NCI-H2171 treated with DMSO at 0.1 percent for 48 hours (cell line): ENCODE data around the gene PCNX3.

ENCODE experiments used
- DNase-seq: peaks from one replicate; lab custom pipeline; 2025; lab: John Stamatoyannopoulos, UW

PCNX3 gene

DNA sequence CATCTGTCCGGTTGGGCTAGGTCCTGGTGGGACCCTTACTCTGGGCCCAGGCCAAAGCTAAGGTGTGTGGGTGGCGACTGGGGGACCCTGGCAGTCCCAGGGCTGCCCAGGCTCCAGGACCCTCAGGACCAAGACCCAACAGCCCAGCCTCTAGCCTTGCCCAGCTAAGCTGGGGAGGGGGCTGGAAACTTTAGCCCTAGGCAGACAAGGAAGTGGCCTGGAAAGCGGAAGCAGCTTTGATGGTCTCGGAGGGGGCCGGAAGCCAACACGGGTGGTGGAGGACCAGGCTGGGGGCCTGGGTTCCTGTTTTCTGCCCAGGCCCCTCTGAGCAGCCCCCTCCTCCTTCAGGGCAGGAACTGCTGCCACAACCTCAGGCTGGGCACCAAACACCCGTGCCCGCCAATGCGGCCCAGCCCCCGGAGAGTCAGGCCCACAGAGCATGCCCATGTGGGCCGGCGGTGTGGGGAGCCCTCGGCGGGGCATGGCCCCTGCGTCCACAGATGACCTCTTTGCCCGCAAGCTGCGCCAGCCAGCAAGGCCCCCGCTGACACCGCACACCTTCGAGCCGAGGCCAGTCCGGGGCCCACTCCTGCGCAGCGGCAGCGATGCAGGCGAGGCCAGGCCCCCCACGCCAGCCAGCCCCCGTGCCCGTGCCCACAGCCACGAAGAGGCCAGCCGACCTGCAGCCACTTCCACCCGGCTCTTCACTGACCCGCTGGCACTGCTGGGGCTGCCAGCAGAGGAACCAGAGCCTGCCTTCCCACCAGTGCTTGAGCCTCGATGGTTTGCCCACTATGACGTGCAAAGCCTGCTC lies 25.1 kb downstream of the PCNX3 start:
- DNase-seq: no peak

- DNase-seq: no peak
Observed at GRCh38 chr11:65641297-65642013, 25.9 kb downstream of the PCNX3 start.

DNA sequence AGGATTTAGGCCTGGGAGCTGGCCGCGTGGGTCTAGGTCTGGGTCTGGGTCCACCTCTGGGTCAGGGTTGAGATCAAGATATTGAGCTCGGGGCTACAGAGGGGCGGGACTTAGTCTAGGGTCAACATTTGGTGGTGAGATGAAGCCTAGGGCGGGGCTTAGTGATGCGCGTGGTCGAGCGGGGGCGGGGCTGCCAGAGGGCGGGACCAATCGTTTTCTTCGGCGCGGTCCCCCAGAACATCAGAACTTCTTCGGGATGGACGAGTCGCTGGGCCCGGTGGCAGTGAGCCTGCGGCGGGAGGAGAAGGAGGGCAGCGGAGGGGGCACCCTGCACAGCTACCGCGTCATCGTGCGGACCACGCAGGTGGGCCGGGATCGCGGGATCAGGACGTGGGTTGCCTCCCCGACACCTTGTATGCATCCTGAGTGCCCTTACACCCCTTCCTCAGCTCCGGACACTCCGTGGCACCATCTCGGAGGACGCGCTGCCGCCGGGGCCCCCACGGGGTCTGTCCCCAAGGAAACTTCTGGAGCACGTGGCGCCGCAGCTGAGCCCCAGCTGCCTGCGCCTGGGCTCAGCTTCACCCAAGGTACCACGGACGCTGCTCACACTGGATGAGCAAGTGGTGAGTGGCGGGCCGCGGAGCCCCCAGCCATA lies 26.6 kb downstream of the PCNX3 start:
- DNase-seq: no peak

- DNase-seq: no peak
Observed at GRCh38 chr11:65643971-65644370, 28.4 kb downstream of the PCNX3 start.

- DNase-seq: no peak
Observed at GRCh38 chr11:65644837-65645236, 29.3 kb downstream of the PCNX3 start.

DNA sequence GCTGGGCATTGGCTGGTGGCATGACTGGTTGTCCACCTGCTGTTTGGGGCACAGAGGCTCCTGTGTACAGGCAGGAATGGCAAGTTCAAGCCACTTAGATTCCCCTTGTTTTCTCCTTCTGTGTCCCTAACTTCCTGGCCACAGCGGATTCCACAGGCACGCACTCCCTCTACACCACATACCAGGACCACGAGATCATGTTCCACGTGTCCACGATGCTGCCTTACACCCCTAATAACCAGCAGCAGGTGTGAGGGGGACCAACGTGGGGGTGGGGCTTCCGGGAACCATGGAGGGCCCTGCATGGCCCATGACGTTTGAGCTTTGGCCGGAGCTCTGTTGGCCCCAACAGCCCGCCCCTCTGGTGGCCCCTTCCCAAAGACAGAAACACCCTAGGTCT lies 30.1 kb downstream of the PCNX3 start:
- no peak for DNase-seq

DNA sequence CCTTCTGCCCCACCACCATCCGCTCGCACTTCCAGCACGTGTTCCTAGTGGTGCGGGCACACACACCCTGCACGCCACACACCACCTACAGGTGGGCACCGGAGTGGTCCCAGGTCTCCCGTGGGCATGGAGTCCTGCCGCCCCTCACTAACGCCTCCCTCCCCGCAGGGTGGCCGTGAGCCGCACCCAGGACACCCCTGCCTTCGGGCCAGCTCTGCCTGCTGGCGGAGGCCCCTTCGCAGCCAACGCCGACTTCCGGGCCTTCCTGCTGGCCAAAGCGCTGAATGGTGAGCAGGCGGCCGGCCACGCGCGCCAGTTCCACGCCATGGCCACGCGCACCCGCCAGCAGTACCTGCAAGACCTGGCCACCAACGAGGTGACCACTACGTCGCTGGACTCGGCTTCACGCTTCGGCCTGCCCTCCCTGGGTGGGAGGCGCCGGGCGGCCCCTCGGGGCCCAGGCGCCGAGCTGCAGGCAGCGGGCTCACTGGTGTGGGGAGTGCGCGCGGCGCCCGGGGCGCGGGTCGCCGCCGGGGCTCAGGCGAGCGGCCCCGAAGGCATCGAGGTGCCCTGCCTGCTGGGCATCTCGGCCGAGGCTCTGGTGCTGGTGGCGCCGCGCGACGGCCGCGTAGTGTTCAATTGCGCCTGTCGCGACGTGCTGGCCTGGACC lies 30.8 kb downstream of the PCNX3 start:
- no peak for DNase-seq

DNA sequence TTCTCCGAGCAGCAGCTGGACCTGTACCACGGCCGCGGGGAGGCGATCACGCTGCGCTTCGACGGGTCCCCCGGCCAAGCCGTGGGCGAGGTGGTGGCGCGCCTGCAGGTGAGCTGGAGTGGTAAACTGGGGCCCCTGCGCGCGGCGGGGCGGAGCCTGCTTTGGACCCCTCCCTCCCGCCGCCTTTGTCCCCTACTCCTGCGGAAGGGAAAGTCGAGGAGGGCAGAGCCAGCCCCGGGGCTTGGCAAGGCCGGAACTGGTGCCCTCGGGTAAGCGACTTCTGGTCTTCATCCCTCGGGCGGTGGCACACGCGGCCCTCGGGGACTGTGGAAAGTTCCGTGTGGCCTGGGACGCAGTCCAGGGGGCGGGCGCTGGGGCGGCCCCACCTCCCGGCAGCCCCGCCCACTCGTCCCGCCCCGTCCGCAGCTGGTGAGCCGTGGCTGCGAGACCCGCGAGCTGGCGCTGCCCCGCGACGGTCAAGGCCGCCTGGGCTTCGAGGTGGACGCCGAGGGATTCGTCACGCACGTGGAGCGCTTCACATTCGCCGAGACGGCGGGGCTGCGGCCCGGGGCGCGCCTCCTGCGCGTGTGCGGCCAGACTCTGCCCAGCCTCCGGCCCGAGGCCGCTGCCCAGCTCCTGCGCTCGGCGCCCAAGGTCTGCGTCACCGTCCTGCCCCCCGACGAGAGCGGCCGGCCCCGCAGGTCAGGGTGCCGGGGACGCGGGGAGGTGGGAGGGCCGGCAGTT lies 31.6 kb downstream of the PCNX3 start:
- DNase-seq: no peak

GRCh38 chr11:65648997-65649493 lies 33.5 kb downstream of the PCNX3 start:
- no peak for DNase-seq

DNA sequence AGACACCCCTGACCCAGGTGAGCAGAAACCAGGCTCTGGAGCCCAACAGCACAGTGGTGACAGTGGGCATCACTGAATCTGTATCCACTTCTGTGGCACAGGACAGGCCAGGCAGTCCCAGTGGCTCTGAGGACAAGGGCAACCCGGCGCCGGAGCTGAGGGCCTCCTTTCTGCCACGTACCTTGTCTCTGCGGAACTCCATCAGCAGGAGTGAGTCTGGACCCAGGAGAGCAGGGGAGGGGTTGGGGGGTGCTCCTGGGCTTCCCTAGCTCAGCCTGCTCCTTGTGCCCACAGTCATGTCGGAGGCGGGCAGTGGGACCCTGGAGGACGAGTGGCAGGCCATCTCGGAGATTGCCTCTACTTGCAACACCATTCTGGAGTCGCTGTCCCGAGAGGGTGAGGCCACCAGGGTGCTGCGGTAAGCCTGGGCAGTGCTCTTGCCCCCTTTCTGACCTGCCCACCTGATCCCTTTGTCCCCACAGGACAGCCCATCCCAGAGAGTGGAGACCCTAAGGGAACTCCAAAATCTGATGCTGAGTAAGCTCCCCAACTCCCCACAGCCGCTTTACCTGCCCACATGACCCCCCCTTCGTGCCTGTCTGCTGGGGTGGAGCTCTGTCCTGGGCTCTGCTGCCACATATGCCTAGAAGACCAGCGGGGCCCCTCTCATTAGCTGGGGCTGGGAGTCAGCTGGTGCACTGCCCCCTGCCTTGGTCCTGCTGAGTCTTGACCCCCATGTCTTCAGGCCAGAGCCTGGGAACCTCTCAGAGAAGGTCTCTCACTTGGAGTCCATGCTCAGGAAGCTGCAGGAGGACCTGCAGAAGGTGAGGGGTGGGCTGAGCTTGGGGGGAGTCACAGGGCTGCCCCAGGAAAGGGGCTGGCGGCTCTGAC lies 34.3 kb downstream of the PCNX3 start:
- DNase-seq: no peak

DNA sequence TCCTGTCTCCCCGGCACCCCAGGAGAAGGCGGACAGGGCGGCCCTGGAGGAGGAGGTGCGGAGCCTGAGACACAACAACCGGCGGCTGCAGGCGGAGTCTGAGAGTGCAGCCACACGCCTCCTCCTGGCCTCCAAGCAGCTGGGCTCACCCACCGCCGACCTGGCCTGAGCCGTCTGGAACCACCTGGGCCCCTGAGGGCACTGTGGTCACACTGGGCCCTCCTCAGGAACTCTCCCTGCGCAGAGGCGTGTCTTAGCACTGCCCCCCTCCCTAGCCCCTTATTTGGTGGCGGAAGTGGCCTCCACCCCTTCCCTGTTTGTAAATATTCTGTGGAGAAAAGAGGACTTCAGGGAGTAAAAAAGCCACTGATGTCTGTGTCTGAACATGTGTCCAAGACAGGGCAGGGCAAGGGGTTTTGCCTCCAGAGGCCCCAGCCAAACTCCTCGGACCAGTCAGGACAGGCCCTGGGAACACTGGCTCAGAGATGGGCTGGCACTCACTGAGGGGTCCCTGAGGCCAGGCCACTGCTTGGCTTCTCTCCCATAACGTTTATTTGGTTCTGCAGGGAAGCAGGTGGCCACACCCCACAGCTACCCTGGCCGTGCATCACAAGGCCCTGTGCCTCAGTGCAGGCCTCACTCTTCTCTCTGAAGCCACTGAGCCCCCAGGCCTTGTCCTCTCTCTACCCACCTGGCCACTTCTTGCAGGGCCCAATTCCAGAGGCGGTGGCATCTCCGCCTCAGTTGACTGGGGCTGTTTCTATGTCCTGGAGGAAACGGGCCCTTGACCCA lies 35.2 kb downstream of the PCNX3 start:
- no peak for DNase-seq

DNA sequence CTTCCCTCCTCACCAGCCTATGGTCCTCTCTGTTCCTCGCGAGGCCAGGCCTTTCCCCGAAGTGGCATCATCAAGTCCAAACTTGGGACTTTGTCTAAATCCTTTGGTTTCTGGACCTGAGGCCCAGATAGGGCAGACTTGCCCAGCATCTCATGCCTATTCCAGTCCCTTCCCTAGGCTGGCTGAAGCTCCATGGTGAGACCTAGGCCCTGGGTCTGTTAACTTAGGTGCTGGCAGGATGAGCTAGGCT lies 35.7 kb downstream of the PCNX3 start:
- no peak for DNase-seq

- no peak for DNase-seq
Observed at GRCh38 chr11:65651589-65652510, 36.3 kb downstream of the PCNX3 start.

- DNase-seq: peak; percentile 82
Observed at GRCh38 chr11:65652511-65653228, 37.1 kb downstream of the PCNX3 start.

- peak; percentile 51 for DNase-seq
Observed at GRCh38 chr11:65653229-65654225, 38.0 kb downstream of the PCNX3 start.

DNA sequence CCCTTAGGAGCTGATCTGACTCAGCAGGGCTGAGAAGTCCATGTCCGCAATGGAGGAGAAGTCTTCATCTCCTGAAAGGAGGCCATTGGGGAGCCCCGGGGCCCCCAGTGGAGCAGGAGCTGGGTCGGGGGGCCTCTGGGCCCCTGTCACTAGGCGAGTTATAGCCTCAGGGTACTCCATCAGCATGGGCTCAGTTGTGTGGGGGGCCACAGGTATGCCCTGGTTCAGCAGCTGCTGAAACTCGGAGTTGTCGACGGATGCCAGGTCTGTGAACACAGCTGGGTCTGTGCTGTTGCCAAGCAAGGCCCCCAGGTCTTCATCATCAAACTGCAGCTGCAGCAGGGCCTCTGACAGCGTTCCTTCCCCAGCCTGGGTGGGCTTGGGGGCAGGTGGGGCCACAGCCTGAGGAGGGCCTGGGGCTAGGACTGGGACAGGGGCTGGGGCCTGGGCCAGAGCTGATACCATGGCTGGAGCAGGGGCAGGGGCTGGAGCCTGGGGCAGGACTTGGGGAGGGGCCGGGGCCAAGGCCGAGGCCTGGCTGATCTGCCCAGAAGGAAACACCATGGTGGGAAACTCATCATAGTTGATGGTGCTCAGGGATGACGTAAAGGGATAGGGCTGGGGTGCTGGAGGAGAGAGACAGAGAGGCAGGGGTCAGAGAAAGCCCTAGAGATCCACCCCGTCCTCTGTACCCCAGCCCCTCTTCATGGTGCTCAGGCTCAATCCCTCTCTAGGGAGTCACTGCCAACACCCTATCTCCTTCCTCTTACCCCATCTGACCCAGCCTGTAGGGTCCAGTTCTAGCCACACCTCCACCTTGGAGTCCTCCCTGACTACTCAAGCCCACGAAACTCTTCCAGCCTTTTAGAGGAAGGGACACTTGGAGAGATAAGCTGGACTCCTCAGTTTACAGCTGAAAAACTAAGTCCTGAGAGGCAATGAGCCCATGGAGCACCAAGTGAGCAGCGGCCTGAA lies 39.1 kb downstream of the PCNX3 start:
- DNase-seq: no peak
